HG03439 (cell line): ENCODE data around the gene KRT74.
"Not testable (repeated sequence)": the region's sequence is repeated elsewhere in the genome, so short reads cannot be mapped to it uniquely, and the experiment has no call there.

Source experiments
- ATAC-seq: cut with Tn5 transposase; IDR thresholded peaks from one replicate; pipeline ENCODE4 v1.9.1; 2021; ENCODE audit warnings: mild to moderate bottlenecking, moderate library complexity; ENCODE audit not compliant: unreplicated experiment

KRT74 gene

GRCh38 chr12:52603314-52603713, 29.7 kb upstream of the KRT74 start:
- ATAC-seq, result no peak

- ATAC-seq, result no peak
Observed at GRCh38 chr12:52602552-52602951, 28.9 kb upstream of the KRT74 start.

DNA sequence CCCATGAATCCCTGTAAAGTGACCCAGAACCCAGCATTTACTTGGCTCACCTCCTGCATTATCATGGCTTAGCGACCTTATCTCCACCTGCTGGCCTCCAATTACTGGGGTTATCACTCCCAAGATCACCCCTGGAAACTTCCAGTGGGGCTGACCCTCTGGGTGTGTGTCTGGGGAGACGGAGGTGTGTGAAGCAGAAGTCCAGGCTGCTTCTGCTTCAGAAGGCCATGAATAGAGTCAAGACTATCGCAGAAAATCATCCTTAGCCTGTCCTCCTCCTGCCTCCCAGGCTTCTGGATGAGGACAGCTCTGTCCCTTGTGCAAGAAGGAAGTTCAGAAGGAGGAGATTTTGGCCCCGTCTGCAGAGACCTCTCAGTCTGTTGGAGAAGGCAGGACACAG, 28.0 kb upstream of the KRT74 start:
- ATAC-seq, result no peak

DNA sequence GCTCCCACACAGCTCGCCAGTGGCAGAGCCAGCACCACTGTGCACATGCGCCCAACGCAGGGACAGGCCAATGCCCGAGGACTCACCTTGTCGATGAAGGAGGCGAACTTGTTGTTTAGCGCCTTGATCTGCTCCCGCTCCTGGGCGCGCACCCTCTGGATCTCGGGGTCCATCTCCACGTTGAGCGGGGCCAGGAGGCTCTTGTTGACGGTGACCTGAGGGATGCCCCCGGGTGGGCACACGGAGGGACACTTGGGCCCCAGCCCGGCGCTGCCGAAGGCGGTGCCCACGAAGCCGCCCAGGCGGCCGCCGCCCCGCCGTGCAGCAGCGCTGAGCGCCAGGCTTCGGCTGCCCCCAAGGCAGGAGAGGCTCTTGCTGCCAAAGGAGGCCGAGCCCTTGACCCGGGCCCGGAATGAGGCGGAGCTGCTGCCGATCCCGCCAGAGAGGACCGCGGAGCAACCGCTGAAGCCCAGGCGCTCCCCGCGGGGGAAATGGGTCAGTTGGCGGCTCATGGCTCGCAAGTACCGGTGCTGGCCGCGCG, 27.4 kb upstream of the KRT74 start, which contains the start of gene KRT72:
Gene KRT72, minus strand, starts transcription at position 523 of the 541 bp plus-strand sequence. Its CDS starts 11 bp downstream, at position 512.
- no peak for ATAC-seq

DNA sequence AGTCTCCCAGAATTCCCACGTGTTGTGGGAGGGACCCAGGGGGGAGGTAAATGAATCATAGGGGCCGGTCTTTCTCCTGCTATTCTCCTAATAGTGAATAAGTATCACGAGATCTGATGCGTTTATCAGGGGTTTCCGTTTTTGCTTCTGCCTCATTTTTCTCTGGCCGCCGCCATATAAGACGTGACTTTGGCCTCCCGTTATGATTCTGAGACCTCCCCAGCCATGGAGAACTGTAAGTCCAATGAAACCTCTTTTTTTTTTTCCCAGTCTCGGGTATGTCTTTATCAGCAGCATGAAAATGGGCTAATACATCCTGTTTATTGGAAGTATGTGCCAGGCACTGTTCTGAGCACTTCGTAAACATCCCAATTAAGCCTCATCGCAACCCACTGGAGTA, 26.8 kb upstream of the KRT74 start:
- ATAC-seq, result no peak

DNA sequence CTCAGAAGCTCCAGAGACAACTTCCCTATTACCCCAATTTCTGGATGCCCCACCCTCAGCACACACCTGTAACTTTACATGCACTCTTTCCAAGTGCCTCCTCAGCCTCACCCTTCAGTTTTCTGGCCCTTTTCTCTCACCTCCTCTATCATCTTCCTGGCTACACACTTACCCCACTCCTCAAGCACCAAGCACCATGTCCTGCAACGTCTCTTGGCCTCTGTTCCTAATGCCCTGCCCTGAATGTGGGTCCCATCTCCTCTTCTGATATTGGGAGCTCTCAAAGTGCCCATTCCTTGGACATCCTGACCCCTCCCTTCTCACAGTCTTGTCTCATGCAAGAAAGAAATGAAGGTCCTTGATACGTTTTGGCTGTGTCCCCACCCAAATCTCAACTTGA, 26.4 kb upstream of the KRT74 start:
- ATAC-seq, result no peak

DNA sequence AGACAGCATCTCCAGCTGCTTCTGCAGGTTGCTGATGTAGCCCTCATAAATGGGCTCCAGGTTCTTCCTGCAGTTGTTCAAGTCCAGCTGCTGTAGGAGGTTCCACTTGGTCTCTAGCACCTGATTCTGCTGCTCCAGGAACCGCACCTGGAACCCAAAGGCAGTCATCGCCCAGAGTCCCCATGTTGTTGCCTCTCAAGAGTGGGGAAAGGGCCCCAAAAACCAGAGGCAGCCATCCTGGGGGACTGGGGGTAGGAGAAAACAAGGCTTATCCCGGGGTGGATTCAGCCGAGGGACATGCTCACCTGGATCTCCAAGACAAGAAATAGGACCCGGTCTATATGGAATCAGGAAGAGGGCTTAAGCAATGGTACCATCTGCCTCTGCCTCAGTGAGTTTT, 25.3 kb upstream of the KRT74 start:
- ATAC-seq, result no peak

DNA sequence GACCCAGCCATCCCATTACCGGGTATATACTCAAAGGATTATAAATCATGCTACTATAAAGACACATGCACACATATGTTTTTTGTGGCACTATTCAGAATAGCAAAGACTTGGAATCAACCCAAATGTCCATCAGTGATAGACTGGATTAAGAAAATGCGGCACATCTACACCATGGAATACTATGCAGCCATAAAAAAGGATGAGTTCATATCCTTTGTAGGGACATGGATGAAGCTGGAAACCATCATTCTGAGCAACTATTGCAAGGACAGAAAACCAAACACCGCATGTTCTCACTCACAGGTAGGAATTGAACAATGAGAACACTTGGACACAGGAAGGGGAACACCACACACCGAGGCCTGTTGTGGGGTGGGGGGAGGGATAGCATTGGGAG, 20.6 kb upstream of the KRT74 start:
- ATAC-seq, result not testable (repeated sequence)

GRCh38 chr12:52591521-52591920, 17.9 kb upstream of the KRT74 start:
- ATAC-seq, result no peak

GRCh38 chr12:52590021-52590420, 16.4 kb upstream of the KRT74 start:
- no peak for ATAC-seq

DNA sequence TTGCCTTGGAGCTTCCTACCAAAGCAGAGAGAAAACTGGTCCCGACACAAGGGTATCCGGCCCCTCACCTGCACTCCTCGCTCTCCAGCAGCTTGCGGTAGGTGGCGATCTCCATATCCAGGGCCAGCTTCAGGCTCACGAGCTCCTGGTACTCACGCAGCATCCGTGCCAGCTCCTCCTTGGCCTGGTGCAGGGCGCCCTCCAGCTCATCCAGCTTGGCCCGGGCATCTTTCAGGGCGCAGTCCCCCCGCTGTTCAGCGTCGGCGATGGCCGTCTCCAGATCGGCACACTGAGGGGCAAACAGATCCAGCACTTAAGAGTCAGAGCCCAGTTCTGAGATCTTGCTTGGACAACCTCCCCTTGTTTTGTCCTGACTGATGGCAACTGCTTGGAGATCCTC, 13.9 kb upstream of the KRT74 start:
- ATAC-seq, result no peak

- ATAC-seq, result no peak
Observed at GRCh38 chr12:52585946-52586345, 12.3 kb upstream of the KRT74 start.

DNA sequence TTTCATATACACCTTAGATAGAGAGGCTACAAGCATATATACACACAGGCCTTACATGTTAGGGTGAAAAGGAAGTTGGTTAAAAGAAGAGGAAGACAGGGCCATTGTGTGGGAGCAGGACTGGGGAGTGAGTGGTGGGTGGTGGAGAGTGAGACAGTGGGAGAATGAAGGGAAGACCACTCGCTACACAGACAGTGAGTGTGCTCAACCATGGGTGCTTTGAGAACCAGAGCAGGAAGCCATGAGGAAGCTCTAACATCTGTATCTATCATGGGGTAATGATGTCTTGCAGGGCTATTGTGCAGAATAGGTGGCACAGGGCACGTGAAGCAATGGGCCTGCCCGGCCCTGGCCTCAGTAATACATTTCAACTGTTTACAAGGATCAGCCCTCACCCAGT, 11.4 kb upstream of the KRT74 start:
- no peak for ATAC-seq

DNA sequence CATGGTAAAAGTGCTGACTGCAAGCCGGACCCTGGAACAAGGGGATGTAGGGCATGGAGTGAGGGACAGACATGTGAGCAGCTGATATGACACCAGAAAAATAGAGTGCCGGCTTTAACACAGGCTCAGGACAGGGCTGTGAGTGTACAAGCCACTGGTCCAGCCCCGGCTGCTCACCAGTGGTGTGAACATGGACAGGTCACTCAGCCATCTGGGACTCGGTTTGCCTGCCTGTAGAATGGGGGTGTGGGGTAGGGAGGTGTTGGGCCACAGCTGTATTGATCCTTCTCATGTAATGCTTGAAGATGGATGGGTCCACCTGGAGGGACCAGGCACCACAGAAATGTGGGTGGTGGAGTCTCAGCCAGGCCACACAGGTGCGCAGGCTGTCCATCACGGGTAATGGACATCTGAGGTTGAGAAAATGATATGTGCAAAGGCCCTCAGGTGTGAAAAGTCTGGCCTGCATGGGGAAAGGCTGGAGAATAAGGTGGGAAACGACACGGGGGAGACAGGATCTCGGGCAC, 10.6 kb upstream of the KRT74 start:
- ATAC-seq, result no peak

GRCh38 chr12:52582971-52583456, 9.4 kb upstream of the KRT74 start:
- no peak for ATAC-seq

DNA sequence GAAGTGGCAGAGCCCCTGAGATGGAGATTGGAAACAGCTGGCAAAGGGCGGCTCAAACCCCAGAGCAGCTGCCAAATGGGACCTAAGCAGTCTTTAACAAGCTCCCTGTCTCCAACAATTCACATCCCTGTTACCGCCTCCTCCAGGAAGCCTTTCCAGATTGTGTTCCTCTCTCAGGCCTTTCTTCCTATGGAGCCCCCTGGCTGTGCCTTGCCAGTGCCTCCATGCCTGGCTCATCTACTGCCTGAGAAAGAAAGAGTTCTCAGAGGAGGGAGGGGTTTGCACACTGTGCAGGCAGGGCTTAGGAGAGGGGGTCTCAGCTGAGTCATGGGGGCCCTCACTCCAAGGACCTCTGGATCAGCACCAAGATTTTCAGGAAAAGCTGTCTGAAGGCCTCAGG, 8.8 kb upstream of the KRT74 start:
- no peak for ATAC-seq

- ATAC-seq, result no peak
Observed at GRCh38 chr12:52581481-52581880, 7.8 kb upstream of the KRT74 start.

- ATAC-seq, result no peak
Observed at GRCh38 chr12:52581066-52581465, 7.4 kb upstream of the KRT74 start.

DNA sequence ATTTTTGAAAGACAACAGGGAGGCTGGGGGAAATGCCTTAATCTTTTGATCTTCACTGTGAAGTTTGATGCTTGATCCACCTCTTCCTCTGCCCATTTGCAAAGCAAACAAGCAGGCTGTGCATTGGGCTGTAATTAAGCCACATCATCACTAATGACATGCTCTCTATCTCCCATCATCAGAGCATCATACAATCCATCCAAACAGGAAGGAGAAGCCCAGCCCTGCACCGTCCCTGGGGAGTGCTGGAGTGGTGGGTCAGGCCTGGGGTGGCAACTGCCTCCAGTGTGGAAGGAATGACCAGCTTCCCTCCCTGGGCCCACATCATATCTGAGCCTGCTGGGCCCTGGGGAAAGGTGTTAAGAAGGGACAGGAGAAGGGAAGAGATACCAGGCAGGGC, 6.9 kb upstream of the KRT74 start:
- ATAC-seq, result no peak

DNA sequence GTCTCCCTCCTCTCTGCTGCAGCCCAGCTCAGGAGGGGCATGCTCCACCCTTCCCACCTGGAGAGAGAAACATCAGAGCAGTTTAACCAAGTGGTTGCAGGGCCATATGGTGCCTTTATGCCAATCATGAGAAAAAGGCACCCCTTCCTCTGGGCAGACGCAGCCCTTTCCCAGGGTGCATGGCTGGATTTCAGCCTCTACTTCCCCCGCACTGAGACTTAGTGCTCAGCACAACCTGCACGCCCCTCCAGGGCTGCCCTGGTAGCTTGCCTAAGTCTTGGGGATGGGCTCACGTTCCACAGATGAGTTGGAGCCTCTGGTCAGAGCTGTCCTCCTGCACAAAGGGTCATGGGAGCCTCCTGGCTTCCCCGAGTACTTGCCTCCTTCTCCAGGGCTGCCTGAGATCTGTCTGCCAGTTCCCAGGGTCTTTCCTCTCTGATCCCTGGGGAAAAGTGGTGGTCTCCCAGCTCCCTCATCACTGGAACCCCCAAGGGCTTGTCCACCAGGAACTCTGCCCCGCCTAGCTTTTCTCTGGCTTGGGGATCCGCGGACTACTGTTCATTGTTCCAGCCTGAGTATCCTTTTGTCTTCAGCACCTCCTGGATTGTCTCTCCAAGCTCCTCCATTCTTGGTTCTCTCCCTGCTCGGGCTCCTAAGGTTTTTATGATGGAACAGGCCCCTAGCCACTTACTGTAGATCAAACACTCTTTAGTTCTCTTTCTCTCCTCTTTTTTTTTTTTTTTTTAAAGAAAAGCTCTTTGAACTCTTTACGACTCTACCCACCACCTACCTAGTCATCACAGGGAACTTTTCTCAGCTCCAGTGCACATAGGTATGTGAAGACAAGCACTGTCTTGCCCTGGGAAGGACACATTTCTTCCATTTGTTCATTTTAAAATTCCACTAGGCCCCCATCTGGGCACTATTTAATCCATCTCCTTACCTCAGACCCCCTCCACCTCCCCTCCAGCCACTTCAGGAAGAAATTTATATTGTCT, 6.1 kb upstream of the KRT74 start:
- no peak for ATAC-seq

DNA sequence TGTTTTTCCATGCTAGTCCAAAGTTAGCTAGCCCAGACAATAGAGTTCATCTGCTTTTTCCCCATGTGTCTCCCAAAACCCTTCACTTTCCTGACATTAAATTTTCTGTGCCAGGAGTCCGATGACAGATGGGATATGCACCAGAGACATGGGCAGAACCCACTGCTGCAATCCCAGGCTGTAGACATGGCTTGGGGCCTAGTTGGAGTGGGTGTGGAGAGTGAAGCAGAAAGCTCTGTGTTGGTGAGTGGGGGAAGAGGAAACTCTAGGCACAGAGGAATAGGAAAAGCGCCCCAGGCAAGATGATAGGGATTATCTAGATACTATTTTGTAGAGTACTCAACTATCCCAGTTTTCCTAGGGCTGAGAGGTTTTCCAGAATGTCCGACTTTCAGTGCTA, 4.8 kb upstream of the KRT74 start:
- ATAC-seq, result no peak

DNA sequence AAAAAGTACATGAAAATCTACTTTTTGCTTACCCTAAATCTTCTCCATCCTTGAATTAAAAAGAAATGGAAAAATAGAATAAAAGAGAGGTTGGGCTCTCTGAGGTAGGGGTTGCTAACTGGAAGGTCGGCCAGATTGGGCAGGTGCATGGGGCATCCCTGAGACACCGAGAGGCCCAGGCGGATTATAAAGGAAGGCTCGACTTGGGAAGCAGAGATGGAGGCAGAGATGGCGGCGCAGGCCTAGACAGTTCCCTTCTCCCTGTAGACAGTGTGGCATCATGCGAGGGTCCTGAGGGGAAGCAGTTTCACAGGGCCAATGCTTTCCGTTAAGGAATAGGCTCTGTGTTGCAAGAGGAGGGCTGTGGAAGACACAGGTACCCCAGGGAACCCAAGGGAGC, 3.7 kb upstream of the KRT74 start:
- ATAC-seq, result no peak
